NOMO-1 treated with DMSO at 0.1 percent for 48 hours (cell line): ENCODE measurements around the gene CLDN12.

Experiments
- DNase-seq: peaks from one replicate; lab custom pipeline; 2025; ENCODE audit not compliant: unreplicated experiment; lab: John Stamatoyannopoulos, UW

Gene CLDN12

GRCh38 chr7:90403174-90404113 is at the start of gene CLDN12:
TSS of gene CLDN12 (plus strand) at chr7:90403461. CDS start at chr7:90412677, 9,216 bp downstream.
- DNase-seq, result peak; percentile 100

- DNase-seq, result no peak
These were observed 19.8 kb upstream of the CLDN12 start for GRCh38 chr7:90383422-90383821.

DNA sequence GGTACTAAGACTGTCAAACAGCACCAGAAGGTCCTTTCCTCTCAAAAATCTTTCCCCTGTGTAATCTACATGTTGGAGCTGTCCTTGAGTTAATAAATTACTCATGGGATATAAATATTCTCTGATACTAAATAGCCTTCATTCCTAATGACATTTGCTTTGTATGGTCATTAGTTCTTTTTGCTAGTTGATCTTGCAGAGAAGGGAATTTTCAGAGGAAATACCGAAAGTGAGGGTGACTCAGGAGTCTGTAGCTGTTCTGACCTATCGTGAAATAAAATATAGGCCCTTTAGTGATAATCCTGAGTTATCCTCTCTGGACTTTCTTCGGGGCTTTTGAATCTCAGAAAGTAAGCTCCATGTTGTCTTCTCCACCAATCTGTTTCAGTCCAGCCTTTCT is 19.4 kb upstream of the CLDN12 start:
- DNase-seq, result no peak

- no peak for DNase-seq
These were observed 18.8 kb upstream of the CLDN12 start for GRCh38 chr7:90384433-90384832.

GRCh38 chr7:90387470-90388240 is 15.6 kb upstream of the CLDN12 start:
- no peak for DNase-seq

- no peak for DNase-seq
These were observed 12.3 kb upstream of the CLDN12 start for GRCh38 chr7:90390926-90391325.

DNA sequence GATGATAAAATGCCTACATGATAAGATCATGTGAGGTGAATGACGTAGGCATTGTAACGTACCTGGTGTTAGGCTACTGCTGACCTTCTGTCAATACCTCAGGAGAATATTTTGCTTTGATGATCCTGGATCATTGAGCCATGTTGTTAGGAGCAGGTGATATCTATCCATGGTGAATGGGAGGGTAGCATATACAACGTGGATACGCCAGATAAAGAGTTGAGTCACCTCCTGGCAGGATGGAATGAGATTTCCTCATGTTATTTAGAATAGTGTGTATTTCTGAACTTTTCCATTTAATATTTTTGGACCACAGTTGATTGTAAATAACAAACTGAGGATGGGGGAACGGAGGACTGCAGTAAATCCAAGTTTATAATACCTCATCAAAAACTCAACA is 11.8 kb upstream of the CLDN12 start:
- no peak for DNase-seq

- no peak for DNase-seq
These were observed 6.8 kb upstream of the CLDN12 start for GRCh38 chr7:90396420-90396819.

DNA sequence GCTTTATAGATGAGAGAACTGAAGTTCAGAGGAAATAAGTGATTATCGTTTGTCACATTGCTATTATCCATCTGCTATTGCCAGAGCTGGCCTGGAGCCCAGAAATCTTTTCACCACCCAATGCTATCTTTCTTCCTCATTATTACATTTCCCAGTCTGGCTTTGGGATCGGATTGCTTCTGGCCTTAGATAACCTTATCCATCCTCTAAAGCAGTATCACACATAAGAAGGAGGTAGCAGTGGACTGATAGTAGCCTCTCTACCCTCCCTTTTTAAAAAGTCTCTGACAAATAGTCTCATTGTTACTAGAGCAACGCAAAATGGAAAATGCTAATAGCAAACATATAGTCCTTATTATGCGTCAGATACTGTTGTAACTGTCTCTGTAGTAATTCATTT is 1.3 kb upstream of the CLDN12 start:
- no peak for DNase-seq

GRCh38 chr7:90402785-90403173 is 482 bp upstream of the CLDN12 start:
- DNase-seq, result no peak

GRCh38 chr7:90404777-90405176 is 1.5 kb downstream of the CLDN12 start:
- no peak for DNase-seq

DNA sequence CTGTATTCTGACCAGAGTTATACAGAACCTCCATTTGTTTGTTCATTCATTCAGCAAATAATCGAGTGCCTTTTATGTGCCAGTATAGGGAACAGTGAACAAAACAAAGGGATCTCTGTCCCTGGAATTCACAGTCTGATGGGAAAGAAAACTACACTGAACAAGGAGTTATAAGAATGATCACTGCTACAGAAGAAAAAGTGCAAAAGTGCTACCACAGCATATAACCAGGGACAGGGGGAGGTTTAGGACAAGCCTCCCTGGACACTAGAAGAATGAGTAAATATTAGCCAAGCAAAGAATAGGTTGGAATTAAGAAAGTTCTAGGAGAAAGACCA is 4.2 kb downstream of the CLDN12 start:
- DNase-seq, result no peak

DNA sequence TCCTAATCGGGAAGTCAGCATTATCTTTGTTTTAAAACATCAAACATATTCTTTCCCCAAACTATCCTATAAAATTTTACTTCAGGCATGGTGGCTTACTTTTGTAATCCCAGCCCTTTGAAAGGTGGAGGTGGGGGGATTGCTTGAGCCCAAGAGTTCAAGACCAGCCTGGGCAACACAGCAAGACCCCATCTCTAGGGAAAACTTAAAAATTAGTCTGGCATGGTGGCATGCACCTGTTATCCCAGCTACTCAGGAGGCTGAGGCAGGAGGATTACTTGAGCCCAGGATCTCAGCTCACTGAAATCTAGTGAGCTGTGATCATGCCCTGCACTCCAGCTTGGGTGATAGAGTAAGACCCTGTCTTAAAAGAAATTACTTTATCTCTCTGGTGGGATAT is 4.9 kb downstream of the CLDN12 start:
- no peak for DNase-seq

GRCh38 chr7:90409667-90410066 is 6.4 kb downstream of the CLDN12 start:
- DNase-seq, result no peak

GRCh38 chr7:90411510-90411909 is 8.2 kb downstream of the CLDN12 start:
- peak; percentile 57 for DNase-seq

GRCh38 chr7:90412458-90413184 is 9.4 kb downstream of the CLDN12 start:
- DNase-seq, result no peak

GRCh38 chr7:90413185-90413528 is 9.9 kb downstream of the CLDN12 start:
- no peak for DNase-seq

- no peak for DNase-seq
These were observed 18.4 kb downstream of the CLDN12 start for GRCh38 chr7:90421651-90422050.

- no peak for DNase-seq
These were observed 21.5 kb downstream of the CLDN12 start for GRCh38 chr7:90424720-90425119.

- peak; percentile 36 for DNase-seq
These were observed 22.1 kb downstream of the CLDN12 start for GRCh38 chr7:90425376-90425775.

DNA sequence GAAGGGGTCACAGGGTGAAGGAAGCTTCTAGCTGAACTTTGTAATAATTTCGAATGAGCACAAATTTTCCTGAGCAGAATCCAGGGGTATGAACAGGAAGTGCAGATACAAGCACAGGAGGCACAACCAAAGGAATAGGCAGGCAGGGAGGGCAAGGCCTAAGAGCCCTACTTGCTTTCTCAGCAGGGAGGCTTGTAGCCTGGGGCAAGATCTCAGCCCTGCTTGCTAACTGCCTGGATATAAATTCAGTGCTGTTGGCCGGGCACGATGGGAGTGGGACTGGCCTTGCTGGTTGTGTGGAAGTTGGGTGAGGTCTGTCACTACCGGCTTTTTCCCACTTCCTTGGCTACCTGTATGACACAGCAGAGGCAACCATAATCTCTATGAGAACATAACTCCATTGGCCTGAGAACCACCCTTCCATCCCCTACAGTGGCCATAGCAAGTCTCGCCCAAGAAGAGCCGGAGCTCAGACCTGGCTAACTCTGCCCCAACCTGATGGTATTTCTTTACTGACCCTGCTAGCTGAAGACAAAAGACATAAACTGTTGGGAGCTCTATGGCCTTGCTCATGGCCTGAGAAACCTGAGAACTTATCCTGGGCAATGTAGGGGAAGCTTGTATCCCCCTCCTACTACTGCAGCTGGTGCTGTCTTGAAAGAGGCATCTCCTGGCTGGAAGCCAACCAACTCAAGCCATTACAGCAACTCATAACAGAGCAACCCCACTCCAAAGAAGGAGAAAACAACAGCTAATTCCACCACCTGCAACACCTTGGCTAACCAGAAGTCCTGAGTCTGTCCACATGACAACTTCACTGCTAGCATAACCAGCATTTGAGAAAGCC is 27.6 kb downstream of the CLDN12 start:
- DNase-seq, result no peak
